HepG2 (cell line): Measurements from ENCODE around the gene SLC9A9. TPM values are rescaled to one million over a fixed set of nuclear protein-coding genes. Genes with fewer than 3 reads are reported as not detected.

Source experiments
- ATAC-seq: fragments of 200-7000 bp; cut with Tn5 transposase; 3 replicates; pipeline ENCODE4 v1.9.1; 2020; ENCODE audit warnings: mild to moderate bottlenecking, moderate library complexity
- BruUV-seq: library from RNA; stranded (reverse); fragments of 400-500 nt; replicated peaks from 2 replicates; lab custom pipeline; 2021; lab: Mats Ljungman, UMichigan
- CTCF ChIA-PET: fragments of 300-600 bp; formaldehyde crosslinking; extraction: SDS; loops from one replicate; lab custom pipeline; 2021; ENCODE audit warnings: low total read pairs, inconsistent platforms, low intra/inter-chr PET ratio; lab: Yijun Ruan, JAX
- POLR2A ChIA-PET: fragments of 350-600 bp; sonication (Branson Sonifier 250); formaldehyde crosslinking; loops from one replicate; lab custom pipeline; 2020; ENCODE audit warnings: antibody characterized with exemption, inconsistent platforms; lab: Yijun Ruan, JAX
- DNase-seq: peaks from one replicate; pipeline ENCODE4 v3.0.0-alpha.2; 2015; ENCODE audit warnings: low spot score
- FAIRE-seq: peaks from 3 replicates; lab custom pipeline; 2011; peaks lifted over from hg19 to GRCh38; lab: Jason Lieb, UNC
- H2AFZ ChIP-seq: one replicate; pipeline ENCODE4 v1.6.1; 2011; ENCODE audit warnings: low read length, inconsistent platforms
- H3K27ac ChIP-seq: fragments of 300-600 bp; 3 replicates; pipeline ENCODE4 v1.8.0; 2011; ENCODE audit warnings: mixed run types, mild to moderate bottlenecking, mixed read lengths, low read length, inconsistent platforms; ENCODE audit not compliant: insufficient read depth; ENCODE audit errors: extremely low read length
- H3K27me3 ChIP-seq, 2 experiments: fragments of 200-600 bp in 1 of 2; 2 replicates in 1 of 2; 3 replicates in 1 of 2; pipeline versions ENCODE4 v1.6.0 to v1.8.0; 2011; ENCODE audit warnings: low read length in 2 of 2, mild to moderate bottlenecking in 2 of 2, moderate library complexity in 2 of 2, inconsistent platforms in 1 of 2; ENCODE audit not compliant: insufficient read depth in 2 of 2, control insufficient read depth in 1 of 2
- H3K36me3 ChIP-seq, 2 experiments: fragments of 200-600 bp in 1 of 2; replicated peaks in 1 of 2; 2 replicates in 1 of 2; 3 replicates in 1 of 2; pipeline versions ENCODE4 v1.5.1 to v1.8.0; 2011; ENCODE audit warnings: low read length in 2 of 2, inconsistent platforms in 1 of 2; ENCODE audit not compliant: insufficient read depth in 2 of 2, control insufficient read depth in 1 of 2
- H3K4me1 ChIP-seq: 2 replicates; pipeline ENCODE4 v1.5.1; 2012; ENCODE audit warnings: low read length, inconsistent platforms; ENCODE audit not compliant: insufficient read depth
- H3K4me2 ChIP-seq: 2 replicates; pipeline ENCODE4 v1.6.0; 2011; ENCODE audit warnings: low read depth, low read length, inconsistent platforms
- H3K4me3 ChIP-seq, 3 experiments: fragments of 200-600 bp in 1 of 3; sonication (generic), shearing (Covaris generic) in 1 of 3; replicated peaks in 1 of 3; 2 replicates each; pipeline ENCODE4 v1.5.1; 2011 to 2016; ENCODE audit warnings: low read length in 3 of 3, inconsistent platforms in 2 of 3, low read depth in 2 of 3, mild to moderate bottlenecking in 2 of 3, control low read depth in 1 of 3, mixed read lengths in 1 of 3; ENCODE audit not compliant: insufficient read depth in 1 of 3
- H3K79me2 ChIP-seq: one replicate; pipeline ENCODE4 v1.6.1; 2011; ENCODE audit warnings: low read length, inconsistent platforms; ENCODE audit not compliant: insufficient read depth
- H3K9ac ChIP-seq: 2 replicates; pipeline ENCODE4 v1.6.0; 2011; ENCODE audit warnings: mild to moderate bottlenecking, low read depth, low read length, inconsistent platforms; ENCODE audit not compliant: insufficient read depth
- H3K9me3 ChIP-seq: 2 replicates; pipeline ENCODE4 v1.5.1; 2012; ENCODE audit warnings: mild to moderate bottlenecking, low read length
- H4K20me1 ChIP-seq: 2 replicates; pipeline ENCODE4 v1.6.0; 2011; ENCODE audit warnings: inconsistent platforms, mild to moderate bottlenecking, low read length, moderate library complexity; ENCODE audit not compliant: insufficient read depth
- MBNL3 ChIP-seq: fragments of 250-450 bp; sonication (Bioruptor Pico); conservative IDR thresholded peaks from 2 replicates; pipeline ENCODE4 v1.8.0; 2022; ENCODE audit warnings: mild to moderate bottlenecking, inconsistent platforms
- PHF21A ChIP-seq: sonication (generic); formaldehyde crosslinking; IDR thresholded peaks from 2 replicates; pipeline ENCODE4 v1.5.0; 2020; ENCODE audit warnings: mild to moderate bottlenecking, missing genetic modification reagents
- SMAD3 ChIP-seq: sonication (generic); formaldehyde crosslinking; IDR thresholded peaks from 2 replicates; pipeline ENCODE4 v1.4.0; 2020; ENCODE audit warnings: missing genetic modification reagents
- ZNF12 ChIP-seq: sonication (generic); formaldehyde crosslinking; IDR thresholded peaks from 2 replicates; pipeline ENCODE4 v1.5.0; 2020; ENCODE audit warnings: missing genetic modification reagents
- ZNF678 ChIP-seq: sonication (generic); formaldehyde crosslinking; IDR thresholded peaks from 2 replicates; pipeline ENCODE4 v1.4.0; 2020; ENCODE audit warnings: mild to moderate bottlenecking, missing genetic modification reagents
- WGBS: methylation state at CpG from one replicate; pipeline ENCODE4 v1.1.6; 2017; ENCODE audit warnings: low lambda C conversion rate; 5-methylcytosine and 5-hydroxymethylcytosine counted together
- in situ Hi-C: cut with HindIII; loops from 2 replicates; pipeline ENCODE4 v1.10.0; 2017; ENCODE audit warnings: low pct_unique_long_range_greater_than_20kb; ENCODE audit not compliant: extremely low pct_ligation_motif_present
- intact Hi-C: fragments of 100-400 bp; cut with micrococcal nuclease; formaldehyde crosslinking; loops from one replicate; pipeline ENCODE4 v1.10.0; 2022; ENCODE audit not compliant: unreplicated experiment
- polyA plus RNA-seq, 8 experiments: library from polyadenylated mRNA; depleted of rRNA in 3 of 8; stranded (reverse) in 7 of 8; unstranded in 1 of 8; fragments of >200 nt; fragmentation: Illumina TruSeq in 4 of 8; extraction: Trizol in 4 of 8; gene quantifications; 2 replicates each; pipeline versions ENCODE4 v1.2.1 to v1.2.3, GENCODE V29; 2011 to 2016; ENCODE audit warnings: low read depth in 4 of 8, missing spikeins in 1 of 8, mixed read lengths in 1 of 8; ENCODE audit not compliant: insufficient read depth in 1 of 8
- total RNA-seq, 5 experiments: library from RNA; depleted of rRNA; stranded (reverse); fragments of >200 nt; fragmentation: Illumina TruSeq; extraction: Trizol; gene quantifications; 2 replicates each; pipeline ENCODE4 v1.2.3, GENCODE V29; 2016; ENCODE audit warnings: low read depth in 1 of 5
- TF ChIP-seq, protein P1 (sequence below), 2 experiments: IDR thresholded peaks; 2 replicates each; pipeline ENCODE4 v1.6.1; 2011 to 2012; ENCODE audit warnings: low read length in 2 of 2, borderline replicate concordance in 1 of 2, low read depth in 1 of 2, mild to moderate bottlenecking in 1 of 2, moderate library complexity in 1 of 2
- TF ChIP-seq, protein P2 (sequence below): sonication (generic); formaldehyde crosslinking; conservative IDR thresholded peaks from 2 replicates; pipeline ENCODE4 v1.5.0; 2020; ENCODE audit warnings: missing genetic modification reagents
- TF ChIP-seq, protein P3 (sequence below): sonication (generic); formaldehyde crosslinking; IDR thresholded peaks from 2 replicates; pipeline ENCODE4 v1.5.1; 2020; ENCODE audit warnings: mild to moderate bottlenecking, missing genetic modification reagents, borderline replicate concordance
- TF ChIP-seq, protein P4 (sequence below): fragments of 450-650 bp; IDR thresholded peaks from 2 replicates; pipeline ENCODE4 v1.6.1; 2017; ENCODE audit warnings: mild to moderate bottlenecking
- TF ChIP-seq, protein P5 (sequence below): sonication (generic); formaldehyde crosslinking; conservative IDR thresholded peaks from 2 replicates; pipeline ENCODE4 v1.4.0; 2020; ENCODE audit warnings: mild to moderate bottlenecking, missing genetic modification reagents, moderate library complexity

The SLC9A9 gene
- total and polyA plus RNA-seq, 2 of the 13 experiments (the other 11 are each of a cell fraction or from before 2014, with no cell fraction given), result not detected

DNA sequence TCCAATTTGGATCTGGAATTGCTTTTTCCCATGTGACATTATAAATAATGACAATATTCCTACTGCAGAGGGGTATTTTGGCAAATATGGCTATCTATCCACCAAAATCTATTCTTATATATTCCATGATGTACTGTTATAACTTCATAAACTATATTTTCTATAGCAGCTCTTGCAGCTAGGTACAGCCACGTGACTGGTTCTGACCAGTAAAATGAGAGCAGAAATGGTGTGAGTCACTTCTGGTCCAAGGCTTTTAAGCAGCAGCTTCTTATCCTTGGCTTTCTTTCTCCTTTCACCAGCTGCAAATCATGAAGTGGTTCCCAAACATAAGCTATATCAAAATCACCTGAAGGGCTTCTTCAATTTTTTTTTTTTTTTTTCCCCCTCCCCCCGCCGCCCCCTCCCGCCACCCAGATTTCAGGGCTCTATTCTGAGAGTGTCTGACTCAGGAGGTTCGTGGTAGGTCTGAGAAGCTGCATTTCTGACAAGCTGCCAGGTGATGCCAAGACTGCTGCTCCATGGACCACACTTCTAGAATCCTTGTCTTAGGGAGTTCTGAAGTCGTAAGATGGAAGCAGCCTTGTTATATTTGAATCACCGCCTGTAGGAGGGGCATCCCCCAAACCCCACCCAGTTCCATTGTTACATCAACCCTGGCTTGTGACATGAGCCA is 371.2 kb downstream of the SLC9A9 start:
- FAIRE-seq, result no peak
- ATAC-seq, result no peak
- H2AFZ ChIP-seq, result no peak overlapping the region
- H3K27ac ChIP-seq, result no peak overlapping the region
- BruUV-seq, result no TSS peak
- in situ Hi-C loops (no loop called here), intact Hi-C loops (no loop called here)
- no peak overlapping the region for H3K4me2 ChIP-seq
- CTCF ChIA-PET, result no interaction called here
- DNase-seq, result no peak
- POLR2A ChIA-PET, result no interaction called here
- no peaks in the 10 kb centered on the region for H3K79me2 ChIP-seq
- WGBS, result 2% methylated on average over 7 of the region's 7 CpGs
- H3K9ac ChIP-seq, result no peak overlapping the region
- H3K4me3 ChIP-seq, result no peak overlapping the region
- no peaks in the 10 kb centered on the region for H3K4me1 ChIP-seq
- H3K27me3 ChIP-seq, result no peaks in the 10 kb centered on the region; a peak in 1 of 5 replicates
- H4K20me1 ChIP-seq, result no peaks in the 10 kb centered on the region
- no peaks in the 10 kb centered on the region for H3K9me3 ChIP-seq
- H3K36me3 ChIP-seq, result no peaks in the 10 kb centered on the region
- TF ChIP-seq ZNF678 (CRISPR knock-in tag) (no peak), SMAD3 (CRISPR knock-in tag) (no peak), PHF21A (CRISPR knock-in tag) (no peak), ZNF12 (CRISPR knock-in tag) (no peak), MBNL3 (no peak)
- TF ChIP-seq, protein P1, sequence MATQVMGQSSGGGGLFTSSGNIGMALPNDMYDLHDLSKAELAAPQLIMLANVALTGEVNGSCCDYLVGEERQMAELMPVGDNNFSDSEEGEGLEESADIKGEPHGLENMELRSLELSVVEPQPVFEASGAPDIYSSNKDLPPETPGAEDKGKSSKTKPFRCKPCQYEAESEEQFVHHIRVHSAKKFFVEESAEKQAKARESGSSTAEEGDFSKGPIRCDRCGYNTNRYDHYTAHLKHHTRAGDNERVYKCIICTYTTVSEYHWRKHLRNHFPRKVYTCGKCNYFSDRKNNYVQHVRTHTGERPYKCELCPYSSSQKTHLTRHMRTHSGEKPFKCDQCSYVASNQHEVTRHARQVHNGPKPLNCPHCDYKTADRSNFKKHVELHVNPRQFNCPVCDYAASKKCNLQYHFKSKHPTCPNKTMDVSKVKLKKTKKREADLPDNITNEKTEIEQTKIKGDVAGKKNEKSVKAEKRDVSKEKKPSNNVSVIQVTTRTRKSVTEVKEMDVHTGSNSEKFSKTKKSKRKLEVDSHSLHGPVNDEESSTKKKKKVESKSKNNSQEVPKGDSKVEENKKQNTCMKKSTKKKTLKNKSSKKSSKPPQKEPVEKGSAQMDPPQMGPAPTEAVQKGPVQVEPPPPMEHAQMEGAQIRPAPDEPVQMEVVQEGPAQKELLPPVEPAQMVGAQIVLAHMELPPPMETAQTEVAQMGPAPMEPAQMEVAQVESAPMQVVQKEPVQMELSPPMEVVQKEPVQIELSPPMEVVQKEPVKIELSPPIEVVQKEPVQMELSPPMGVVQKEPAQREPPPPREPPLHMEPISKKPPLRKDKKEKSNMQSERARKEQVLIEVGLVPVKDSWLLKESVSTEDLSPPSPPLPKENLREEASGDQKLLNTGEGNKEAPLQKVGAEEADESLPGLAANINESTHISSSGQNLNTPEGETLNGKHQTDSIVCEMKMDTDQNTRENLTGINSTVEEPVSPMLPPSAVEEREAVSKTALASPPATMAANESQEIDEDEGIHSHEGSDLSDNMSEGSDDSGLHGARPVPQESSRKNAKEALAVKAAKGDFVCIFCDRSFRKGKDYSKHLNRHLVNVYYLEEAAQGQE (IDR thresholded peaks at IDR 0.05; ENCODE audit: borderline replicate concordance in 1 of 2, low read depth in 1 of 2, low read length in 2 of 2), result no peak
- TF ChIP-seq, protein P2, sequence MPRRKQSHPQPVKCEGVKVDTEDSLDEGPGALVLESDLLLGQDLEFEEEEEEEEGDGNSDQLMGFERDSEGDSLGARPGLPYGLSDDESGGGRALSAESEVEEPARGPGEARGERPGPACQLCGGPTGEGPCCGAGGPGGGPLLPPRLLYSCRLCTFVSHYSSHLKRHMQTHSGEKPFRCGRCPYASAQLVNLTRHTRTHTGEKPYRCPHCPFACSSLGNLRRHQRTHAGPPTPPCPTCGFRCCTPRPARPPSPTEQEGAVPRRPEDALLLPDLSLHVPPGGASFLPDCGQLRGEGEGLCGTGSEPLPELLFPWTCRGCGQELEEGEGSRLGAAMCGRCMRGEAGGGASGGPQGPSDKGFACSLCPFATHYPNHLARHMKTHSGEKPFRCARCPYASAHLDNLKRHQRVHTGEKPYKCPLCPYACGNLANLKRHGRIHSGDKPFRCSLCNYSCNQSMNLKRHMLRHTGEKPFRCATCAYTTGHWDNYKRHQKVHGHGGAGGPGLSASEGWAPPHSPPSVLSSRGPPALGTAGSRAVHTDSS (CRISPR knock-in tag), result no peak
- TF ChIP-seq, protein P3, sequence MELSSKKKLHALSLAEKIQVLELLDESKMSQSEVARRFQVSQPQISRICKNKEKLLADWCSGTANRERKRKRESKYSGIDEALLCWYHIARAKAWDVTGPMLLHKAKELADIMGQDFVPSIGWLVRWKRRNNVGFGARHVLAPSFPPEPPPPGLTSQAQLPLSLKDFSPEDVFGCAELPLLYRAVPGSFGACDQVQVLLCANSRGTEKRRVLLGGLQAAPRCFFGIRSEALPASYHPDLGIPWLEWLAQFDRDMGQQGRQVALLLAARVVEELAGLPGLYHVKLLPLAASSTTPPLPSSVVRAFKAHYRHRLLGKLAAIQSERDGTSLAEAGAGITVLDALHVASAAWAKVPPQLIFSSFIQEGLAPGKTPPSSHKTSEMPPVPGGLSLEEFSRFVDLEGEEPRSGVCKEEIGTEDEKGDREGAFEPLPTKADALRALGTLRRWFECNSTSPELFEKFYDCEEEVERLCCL (CRISPR knock-in tag), result no peak
- TF ChIP-seq, protein P4, sequence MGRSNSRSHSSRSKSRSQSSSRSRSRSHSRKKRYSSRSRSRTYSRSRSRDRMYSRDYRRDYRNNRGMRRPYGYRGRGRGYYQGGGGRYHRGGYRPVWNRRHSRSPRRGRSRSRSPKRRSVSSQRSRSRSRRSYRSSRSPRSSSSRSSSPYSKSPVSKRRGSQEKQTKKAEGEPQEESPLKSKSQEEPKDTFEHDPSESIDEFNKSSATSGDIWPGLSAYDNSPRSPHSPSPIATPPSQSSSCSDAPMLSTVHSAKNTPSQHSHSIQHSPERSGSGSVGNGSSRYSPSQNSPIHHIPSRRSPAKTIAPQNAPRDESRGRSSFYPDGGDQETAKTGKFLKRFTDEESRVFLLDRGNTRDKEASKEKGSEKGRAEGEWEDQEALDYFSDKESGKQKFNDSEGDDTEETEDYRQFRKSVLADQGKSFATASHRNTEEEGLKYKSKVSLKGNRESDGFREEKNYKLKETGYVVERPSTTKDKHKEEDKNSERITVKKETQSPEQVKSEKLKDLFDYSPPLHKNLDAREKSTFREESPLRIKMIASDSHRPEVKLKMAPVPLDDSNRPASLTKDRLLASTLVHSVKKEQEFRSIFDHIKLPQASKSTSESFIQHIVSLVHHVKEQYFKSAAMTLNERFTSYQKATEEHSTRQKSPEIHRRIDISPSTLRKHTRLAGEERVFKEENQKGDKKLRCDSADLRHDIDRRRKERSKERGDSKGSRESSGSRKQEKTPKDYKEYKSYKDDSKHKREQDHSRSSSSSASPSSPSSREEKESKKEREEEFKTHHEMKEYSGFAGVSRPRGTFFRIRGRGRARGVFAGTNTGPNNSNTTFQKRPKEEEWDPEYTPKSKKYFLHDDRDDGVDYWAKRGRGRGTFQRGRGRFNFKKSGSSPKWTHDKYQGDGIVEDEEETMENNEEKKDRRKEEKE, result no peak
- TF ChIP-seq, protein P5, sequence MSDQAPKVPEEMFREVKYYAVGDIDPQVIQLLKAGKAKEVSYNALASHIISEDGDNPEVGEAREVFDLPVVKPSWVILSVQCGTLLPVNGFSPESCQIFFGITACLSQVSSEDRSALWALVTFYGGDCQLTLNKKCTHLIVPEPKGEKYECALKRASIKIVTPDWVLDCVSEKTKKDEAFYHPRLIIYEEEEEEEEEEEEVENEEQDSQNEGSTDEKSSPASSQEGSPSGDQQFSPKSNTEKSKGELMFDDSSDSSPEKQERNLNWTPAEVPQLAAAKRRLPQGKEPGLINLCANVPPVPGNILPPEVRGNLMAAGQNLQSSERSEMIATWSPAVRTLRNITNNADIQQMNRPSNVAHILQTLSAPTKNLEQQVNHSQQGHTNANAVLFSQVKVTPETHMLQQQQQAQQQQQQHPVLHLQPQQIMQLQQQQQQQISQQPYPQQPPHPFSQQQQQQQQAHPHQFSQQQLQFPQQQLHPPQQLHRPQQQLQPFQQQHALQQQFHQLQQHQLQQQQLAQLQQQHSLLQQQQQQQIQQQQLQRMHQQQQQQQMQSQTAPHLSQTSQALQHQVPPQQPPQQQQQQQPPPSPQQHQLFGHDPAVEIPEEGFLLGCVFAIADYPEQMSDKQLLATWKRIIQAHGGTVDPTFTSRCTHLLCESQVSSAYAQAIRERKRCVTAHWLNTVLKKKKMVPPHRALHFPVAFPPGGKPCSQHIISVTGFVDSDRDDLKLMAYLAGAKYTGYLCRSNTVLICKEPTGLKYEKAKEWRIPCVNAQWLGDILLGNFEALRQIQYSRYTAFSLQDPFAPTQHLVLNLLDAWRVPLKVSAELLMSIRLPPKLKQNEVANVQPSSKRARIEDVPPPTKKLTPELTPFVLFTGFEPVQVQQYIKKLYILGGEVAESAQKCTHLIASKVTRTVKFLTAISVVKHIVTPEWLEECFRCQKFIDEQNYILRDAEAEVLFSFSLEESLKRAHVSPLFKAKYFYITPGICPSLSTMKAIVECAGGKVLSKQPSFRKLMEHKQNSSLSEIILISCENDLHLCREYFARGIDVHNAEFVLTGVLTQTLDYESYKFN, result no peak
